ENCODE measurements around the gene TRAF7.
"Not testable (repeated sequence)": the region's sequence is repeated elsewhere in the genome, so short reads cannot be mapped to it uniquely, and the experiment has no call there.

The TRAF7 gene

GRCh38 chr16:2122934-2123683, 32.5 kb upstream of the TRAF7 start:
- DNase-seq: not testable (repeated sequence)

DNA sequence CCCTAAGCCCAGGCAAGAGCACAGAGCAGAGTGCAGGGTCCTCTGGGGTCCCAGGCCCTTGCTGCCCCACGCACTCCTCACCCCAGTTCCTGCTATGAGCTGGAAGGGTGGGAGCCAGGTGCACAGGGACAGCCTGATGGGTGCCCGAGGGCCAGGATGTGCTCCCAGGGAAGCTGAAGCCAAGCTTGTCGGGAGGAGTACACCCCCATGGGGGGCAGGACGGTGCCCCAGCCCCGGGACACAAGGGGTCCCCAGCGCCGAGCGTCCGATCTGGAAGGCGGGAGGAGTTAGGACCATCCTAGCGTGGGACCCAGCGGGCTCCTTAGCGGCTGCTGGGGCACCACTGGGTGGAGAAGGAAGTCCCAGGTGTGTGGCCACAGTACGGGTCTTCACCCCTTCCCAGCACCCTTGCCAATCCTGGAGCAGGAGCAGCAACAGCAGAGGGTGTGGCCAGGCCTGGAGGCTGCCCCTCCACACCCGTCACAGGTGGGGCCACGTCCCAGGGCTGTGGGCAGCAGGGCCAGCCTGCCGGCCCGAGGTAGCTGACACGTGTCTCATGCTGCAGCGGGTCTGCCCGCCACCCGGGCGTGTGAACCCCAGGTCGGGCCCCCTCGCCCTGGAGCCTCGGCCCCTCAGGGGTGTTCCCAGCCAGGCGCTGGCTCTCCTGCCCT, 31.7 kb upstream of the TRAF7 start:
- DNase-seq: not testable (repeated sequence)

GRCh38 chr16:2124377-2124693, 31.2 kb upstream of the TRAF7 start:
- DNase-seq: not testable (repeated sequence)

GRCh38 chr16:2124694-2125444, 30.7 kb upstream of the TRAF7 start:
- DNase-seq: not testable (repeated sequence)

- DNase-seq: not testable (repeated sequence)
Observed at GRCh38 chr16:2125609-2126008, 30.0 kb upstream of the TRAF7 start.

DNA sequence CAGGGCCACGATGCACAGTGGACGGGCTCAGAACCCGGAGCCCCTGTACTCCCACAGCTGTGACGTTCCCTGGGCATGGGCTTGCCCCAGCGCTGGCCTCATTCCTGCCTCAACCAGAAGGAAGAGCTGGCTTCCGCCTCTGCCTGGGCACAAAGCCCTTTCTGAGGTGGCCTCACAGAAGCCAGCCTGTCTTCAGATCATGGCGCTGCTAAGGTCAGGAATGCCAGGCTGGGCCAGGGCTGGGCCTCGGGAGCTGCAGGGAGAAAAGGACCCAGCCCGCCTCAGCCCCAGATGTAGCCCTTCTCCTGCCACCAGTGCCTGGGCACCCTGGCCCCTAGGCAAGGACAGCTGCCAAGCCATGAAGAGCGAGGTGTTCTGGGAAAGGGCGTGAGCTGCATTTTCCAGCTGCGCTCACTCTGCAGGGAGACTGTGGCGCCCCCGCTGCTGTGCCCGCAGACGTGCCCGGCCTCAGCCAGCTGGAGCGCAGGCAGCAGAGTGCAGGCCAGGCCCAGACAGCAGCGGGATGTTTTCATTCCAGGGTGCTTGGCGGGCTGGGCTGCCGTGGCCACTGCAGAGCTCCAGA, 29.3 kb upstream of the TRAF7 start:
- DNase-seq: not testable (repeated sequence)

GRCh38 chr16:2126928-2127556, 28.5 kb upstream of the TRAF7 start:
- DNase-seq: not testable (repeated sequence)

DNA sequence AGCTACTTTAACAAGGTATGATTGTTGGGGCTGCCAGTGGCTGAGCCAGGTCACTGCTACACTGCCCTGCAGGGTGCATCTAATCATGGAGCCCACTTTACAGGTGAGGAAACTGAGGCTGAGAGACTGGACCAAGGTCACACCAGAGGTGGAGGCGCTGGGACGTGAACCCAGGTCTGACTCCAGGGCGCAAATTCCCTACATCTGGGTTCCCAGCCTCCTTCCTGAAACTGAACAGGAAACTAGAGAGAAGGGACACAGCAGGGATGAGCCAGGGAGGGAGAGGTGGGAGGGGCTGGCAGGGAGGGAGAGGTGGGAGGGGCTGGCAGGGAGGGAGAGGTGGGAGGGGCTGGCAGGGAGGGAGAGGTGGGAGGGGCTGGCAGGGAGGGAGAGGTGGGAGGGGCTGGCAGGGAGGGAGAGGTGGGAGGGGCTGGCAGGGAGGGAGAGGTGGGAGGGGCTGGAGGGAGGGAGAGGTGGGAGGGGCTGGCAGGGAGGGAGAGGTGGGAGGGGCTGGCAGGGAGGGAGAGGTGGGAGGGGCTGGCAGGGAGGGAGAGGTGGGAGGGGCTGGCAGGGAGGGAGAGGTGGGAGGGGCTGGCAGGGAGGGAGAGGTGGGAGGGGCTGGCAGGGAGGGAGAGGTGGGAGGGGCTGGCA, 27.8 kb upstream of the TRAF7 start:
- peak; percentile 31 for DNase-seq

GRCh38 chr16:2129251-2129650, 26.3 kb upstream of the TRAF7 start:
- not testable (repeated sequence) for DNase-seq

- DNase-seq: not testable (repeated sequence)
Observed at GRCh38 chr16:2129890-2130447, 25.6 kb upstream of the TRAF7 start.

GRCh38 chr16:2133797-2134196, 21.8 kb upstream of the TRAF7 start:
- not testable (repeated sequence) for DNase-seq

GRCh38 chr16:2135071-2135470, 20.5 kb upstream of the TRAF7 start:
- DNase-seq: not testable (repeated sequence)

DNA sequence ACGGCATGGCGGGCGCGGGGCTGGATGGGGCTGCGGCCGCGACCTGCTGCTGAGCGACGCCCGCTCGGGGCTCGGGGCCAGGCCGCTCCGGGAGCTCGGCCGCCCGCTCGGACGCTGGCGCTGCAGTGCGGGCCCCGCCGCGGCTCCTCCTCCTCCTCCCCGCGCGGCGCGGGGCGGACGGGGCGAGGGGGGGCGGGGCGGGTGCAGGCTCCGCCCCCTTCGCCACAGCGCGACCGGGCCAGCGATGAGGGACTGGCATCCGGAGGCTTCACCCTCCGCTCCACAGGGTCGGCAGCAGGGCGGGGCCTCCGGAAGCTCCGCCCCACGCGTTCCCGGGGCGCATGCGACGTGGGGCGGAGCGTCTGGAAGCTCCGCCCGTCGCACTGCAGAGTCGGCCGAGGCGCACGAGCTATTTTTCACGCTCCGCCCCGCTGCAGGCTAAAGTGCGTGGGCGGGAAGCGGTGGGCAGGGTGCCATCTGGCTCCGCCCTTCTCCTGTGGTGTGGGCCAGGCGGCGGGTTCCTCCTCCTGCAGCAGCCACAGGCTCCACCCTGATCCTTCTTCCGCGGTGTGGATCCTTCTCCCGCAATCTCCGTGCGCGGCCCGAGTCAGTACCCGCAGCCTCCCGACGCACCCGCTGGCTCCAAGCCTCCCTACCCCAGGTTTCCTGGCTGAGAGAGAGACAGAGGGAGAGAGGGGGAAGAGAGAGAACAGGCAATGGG, 19.7 kb upstream of the TRAF7 start, which contains the start of gene PKD1:
Gene PKD1, minus strand, starts transcription at position 129 of the 721 bp plus-strand sequence. CDS start 209 bp downstream, outside the sequence.
- DNase-seq: peak; percentile 98

GRCh38 chr16:2142942-2143877, 12.4 kb upstream of the TRAF7 start:
- DNase-seq: no peak

- DNase-seq: no peak
Observed at GRCh38 chr16:2143878-2144485, 11.6 kb upstream of the TRAF7 start.

GRCh38 chr16:2145843-2146242, 9.7 kb upstream of the TRAF7 start:
- DNase-seq: no peak

- no peak for DNase-seq
Observed at GRCh38 chr16:2147378-2147777, 8.2 kb upstream of the TRAF7 start.

GRCh38 chr16:2147981-2148671, 7.5 kb upstream of the TRAF7 start, which contains the start of gene RAB26:
Gene RAB26 (plus strand): TSS chr16:2148625. CDS start chr16:2148784, 159 bp downstream.
- peak; percentile 35 for DNase-seq
